H4 (cell line): ENCODE results near the gene SERF1B. TPM values are rescaled to one million over a fixed set of nuclear protein-coding genes. Genes with fewer than 3 reads are reported as not detected.
"Not testable (repeated sequence)": the region's sequence is repeated elsewhere in the genome, so short reads cannot be mapped to it uniquely, and the experiment has no call there.

Experiments
- DNase-seq: peaks from one replicate; pipeline ENCODE4 v3.0.0-alpha.2; 2015; ENCODE audit warnings: low spot score
- total RNA-seq: library from RNA; depleted of rRNA; stranded (reverse); fragments of >200 nt; shearing (Covaris generic); gene quantifications from 2 replicates; pipeline ENCODE4 v1.2.3, GENCODE V29; 2014; rRNA removed

SERF1B gene
- 18.9 and 27.4 TPM in 2 replicates for total RNA-seq

DNA sequence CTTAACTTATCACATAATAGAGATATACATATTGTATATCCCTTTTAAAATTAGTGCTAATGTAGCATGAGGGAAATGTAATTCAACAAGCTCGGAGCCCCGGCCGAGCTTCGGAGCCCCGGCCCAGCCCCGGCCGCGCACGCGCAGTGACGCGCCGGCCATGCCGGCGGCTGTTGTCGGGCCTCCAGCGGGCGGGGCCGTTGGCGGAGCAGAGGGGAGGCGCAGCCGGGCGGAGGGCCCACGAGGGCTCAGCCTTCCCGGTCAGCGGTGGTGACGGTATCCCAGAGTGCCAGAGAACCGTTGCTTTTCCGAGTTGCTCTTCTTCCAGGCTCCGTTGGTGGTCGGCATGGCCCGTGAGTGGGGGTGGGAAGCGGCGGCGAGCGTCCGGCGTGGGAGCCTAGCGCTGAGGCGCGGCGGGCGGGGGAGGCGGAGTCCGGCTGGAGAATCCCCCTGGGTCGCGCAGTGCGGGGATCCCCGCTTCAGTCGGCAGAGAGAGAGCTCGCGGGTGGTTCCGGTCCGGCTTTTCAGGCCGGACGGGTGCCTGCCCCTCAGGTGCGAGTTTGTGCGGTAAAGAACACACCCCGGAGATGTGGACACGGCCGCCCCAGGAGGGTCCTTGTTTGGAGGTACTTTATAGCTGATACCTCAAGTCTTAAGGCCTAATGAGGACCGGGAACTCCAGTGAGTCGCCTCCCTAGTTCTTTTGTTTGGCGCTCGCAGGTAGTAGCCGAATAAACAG lies at the start of gene SERF1B:
Gene SERF1B (plus strand): TSS at position 146 of the 739 bp plus-strand sequence. CDS start 201 bp downstream, at position 347.
- not testable (repeated sequence) for DNase-seq

- not testable (repeated sequence) for DNase-seq
Observed at GRCh38 chr5:69991713-69992112, 33.3 kb upstream of the SERF1B start.

DNA sequence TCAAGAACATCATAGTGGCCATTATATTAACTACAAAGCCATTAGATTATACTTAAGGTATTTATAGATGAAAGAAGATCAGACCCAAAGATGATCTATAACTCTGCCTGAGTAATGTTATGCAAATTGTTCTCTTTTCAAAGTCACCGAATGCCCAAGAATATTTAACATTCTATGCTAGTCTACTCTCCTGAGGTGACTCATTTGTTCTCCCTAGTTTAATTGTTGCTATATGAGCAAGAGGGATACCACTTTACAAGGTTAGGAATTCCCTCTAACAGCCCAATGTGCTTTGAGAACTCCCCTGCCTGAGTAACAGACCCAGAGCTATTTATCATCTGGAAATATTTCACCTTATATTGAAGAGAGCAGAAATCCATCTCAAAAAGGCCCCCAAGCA lies 29.5 kb upstream of the SERF1B start:
- not testable (repeated sequence) for DNase-seq

GRCh38 chr5:70020660-70021059 lies 4.4 kb upstream of the SERF1B start:
- DNase-seq, result not testable (repeated sequence)

DNA sequence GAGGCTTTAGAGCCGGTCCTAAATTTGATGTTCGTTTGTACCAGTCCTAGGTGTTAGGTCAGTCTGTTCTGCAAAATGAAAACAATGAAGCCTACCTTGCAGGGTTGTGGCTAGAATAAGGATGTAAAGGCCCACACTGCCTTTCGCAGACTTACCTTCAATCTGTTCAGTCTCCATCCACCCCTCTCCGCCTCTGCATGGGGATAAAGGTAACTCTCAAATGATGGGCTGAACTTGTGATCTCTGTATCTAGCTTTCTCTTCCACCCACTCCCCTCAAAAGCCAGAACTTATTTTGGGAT lies 744 bp downstream of the SERF1B start:
- DNase-seq, result not testable (repeated sequence)

DNA sequence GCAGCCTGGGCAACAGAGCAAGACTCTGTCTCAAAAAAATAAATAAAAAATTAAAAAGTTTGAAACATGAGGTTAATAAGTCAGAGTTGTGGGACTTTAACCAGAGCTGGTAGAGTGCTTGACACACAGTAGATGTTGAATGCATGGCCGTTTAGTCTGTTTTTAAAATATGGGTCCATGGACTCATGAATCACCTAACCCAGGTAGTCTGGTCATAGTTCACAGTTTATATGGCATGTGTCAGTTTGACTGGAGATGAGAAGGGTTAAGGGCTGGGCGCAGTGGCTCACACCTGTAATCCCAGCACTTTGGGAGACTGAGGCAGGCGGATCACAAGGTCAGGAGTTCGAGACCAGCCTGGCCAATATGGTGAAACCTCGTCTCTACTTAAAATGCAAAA lies 6.2 kb downstream of the SERF1B start:
- not testable (repeated sequence) for DNase-seq

DNA sequence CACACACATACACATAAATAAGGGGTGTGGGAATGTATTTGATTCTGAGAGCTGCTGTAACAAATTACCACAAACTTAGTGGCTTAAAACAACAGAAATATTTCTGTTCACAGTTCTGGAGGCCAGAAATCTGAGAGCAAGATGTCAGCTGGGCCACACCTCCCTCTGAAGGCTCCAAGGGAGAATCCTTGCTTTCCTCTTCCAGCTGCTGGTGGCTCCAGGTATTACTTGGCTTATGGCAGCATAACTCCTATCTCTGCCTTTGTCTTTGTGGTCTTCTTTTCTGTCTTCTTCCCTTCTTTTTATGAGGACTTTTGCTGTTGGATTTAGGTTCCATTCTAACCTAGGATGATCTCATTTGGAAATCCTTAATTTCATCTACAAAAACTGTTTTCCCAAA lies 16.4 kb downstream of the SERF1B start:
- not testable (repeated sequence) for DNase-seq

GRCh38 chr5:70049790-70050142 lies 24.7 kb downstream of the SERF1B start:
- DNase-seq, result not testable (repeated sequence)

- DNase-seq, result not testable (repeated sequence)
Observed at GRCh38 chr5:70056289-70056942, 31.4 kb downstream of the SERF1B start.

DNA sequence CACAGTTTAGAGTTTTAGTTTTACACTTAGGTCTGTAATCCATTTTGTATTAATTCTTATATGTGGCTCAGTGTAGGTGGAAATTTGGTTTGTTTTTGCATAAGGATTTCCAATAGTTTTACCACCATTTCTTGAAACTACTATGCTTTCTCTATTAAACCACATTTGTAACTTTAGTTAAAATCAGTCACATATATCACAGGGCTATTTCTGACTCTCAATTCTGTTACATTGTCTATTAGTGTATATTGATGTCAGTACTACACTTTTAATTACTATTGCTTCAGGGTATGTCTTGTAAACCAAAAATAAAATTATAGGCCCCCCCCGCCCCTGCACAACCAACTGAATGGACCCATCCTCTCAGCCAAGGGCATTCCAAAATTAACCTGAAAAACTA lies 32.1 kb downstream of the SERF1B start:
- not testable (repeated sequence) for DNase-seq

DNA sequence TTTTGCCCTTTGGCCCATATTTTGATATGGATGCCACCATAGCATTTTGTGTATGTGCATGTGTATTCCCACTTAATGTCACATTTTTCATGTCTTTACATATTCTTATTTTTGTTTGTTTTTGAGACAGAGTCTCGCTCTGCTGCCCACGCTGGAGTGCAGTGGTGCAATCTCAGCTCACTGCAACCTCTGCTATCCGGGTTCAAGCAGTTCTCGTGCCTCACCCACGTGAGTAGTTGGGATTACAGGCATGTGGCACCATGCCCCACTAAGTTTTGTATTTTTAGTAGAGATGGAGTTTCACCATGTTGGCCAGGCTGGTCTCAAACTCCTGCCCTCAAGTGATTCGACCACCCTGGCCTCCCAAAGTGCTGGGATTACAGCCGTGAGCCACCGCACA lies 52.6 kb downstream of the SERF1B start:
- DNase-seq, result not testable (repeated sequence)

DNA sequence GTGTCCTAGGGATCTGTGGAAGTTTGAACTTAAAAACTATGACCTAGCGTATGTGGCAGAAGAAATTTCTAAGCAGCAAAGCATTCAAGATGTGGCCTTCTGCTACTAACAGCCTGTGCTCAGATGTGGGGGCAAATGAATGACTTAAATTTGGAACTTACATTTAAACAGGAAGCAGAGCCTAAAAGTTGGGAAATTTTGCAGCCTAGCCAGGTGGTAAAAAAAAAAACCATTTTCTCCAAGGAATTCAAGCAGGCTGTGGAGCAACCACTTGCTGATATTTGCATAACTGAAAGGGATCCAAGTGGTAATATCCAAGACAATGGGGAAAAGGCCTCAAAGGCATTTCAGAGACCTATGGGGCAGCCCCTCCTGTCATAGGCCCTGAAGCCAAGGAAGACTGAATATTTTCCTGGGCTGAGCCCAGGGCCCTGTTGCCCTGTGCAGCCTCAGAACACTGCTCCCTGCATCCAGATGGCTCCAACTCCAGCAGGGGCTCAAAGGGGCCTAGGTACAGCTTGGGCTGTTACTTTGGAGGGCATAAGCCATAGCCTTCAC lies 63.9 kb downstream of the SERF1B start:
- DNase-seq, result not testable (repeated sequence)

DNA sequence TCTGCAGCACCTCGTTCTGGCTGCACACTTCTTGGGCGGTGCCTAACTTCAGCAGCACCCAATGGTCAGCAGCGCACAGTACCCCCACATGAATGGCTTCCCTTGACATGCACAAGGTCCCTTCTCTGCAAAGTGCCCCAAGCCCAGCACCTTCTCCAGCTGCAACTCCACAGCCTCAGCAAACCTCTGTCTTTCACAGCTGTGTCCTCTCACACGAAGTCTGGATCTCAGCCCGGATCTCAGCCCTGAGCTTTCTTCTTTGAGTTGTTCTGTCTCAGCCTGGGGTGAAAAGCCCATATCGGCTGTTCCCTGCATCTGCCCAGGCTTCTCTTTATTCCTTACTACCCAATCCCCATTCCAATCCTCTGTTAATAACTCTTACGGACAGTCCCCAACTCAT lies 66.7 kb downstream of the SERF1B start:
- not testable (repeated sequence) for DNase-seq

Other genes with a start within 250 kb of the SERF1B start
- 26.0 and 40.5 TPM in 2 replicates for gene SMN2, start 24.4 kb downstream of the SERF1B start, total RNA-seq